GM23338 (cell line): ENCODE data around the gene CLDN8. TPM values are rescaled to one million over a fixed set of nuclear protein-coding genes. Genes with fewer than 3 reads are reported as not detected.

Experiments
- ATAC-seq: fragments of 200-7000 bp; cut with Tn5 transposase; 3 replicates; pipeline ENCODE4 v1.9.1; 2020
- DNase-seq: peaks from one replicate; pipeline ENCODE4 v3.0.0-alpha.2; 2015; ENCODE audit warnings: low spot score
- H2AFZ ChIP-seq: fragments of 200-600 bp; sonication (generic); 2 replicates; pipeline ENCODE4 v1.8.0; 2016; ENCODE audit warnings: antibody characterized with exemption, mild to moderate bottlenecking, moderate library complexity
- H3F3A ChIP-seq: fragments of 200-600 bp; sonication (generic); replicated peaks from 2 replicates; pipeline ENCODE4 v1.8.0; 2017; ENCODE audit warnings: antibody characterized with exemption, mixed run types, low read depth
- H3K27ac ChIP-seq: fragments of 200-600 bp; sonication (generic); 2 replicates; pipeline ENCODE4 v1.6.1; 2016; ENCODE audit warnings: low read depth
- H3K27me3 ChIP-seq: fragments of 200-600 bp; sonication (generic); 2 replicates; pipeline ENCODE4 v1.8.0; 2016; ENCODE audit warnings: mild to moderate bottlenecking, mixed run types, moderate library complexity; ENCODE audit not compliant: insufficient read depth
- H3K36me3 ChIP-seq: fragments of 200-600 bp; sonication (generic); 2 replicates; pipeline ENCODE4 v1.8.0; 2016; ENCODE audit warnings: mild to moderate bottlenecking; ENCODE audit not compliant: insufficient read depth
- H3K4me1 ChIP-seq: fragments of 200-600 bp; sonication (generic); 2 replicates; pipeline ENCODE4 v1.8.0; 2016; ENCODE audit warnings: mild to moderate bottlenecking, moderate library complexity; ENCODE audit not compliant: insufficient read depth
- H3K4me2 ChIP-seq: fragments of 200-600 bp; sonication (generic); 2 replicates; pipeline ENCODE4 v1.7.1; 2017; ENCODE audit warnings: mixed run types
- H3K4me3 ChIP-seq: fragments of 200-600 bp; sonication (generic); 2 replicates; pipeline ENCODE4 v1.6.1; 2016; ENCODE audit warnings: mixed run types
- H3K79me2 ChIP-seq: fragments of 200-600 bp; sonication (generic); replicated peaks from 2 replicates; pipeline ENCODE4 v1.8.0; 2017; ENCODE audit warnings: mild to moderate bottlenecking; ENCODE audit not compliant: insufficient read depth
- H3K9me2 ChIP-seq: fragments of 200-600 bp; sonication (generic); 2 replicates; pipeline ENCODE4 v1.8.0; 2017; ENCODE audit not compliant: insufficient read depth
- H4K20me1 ChIP-seq: fragments of 200-600 bp; sonication (generic); replicated peaks from 2 replicates; pipeline ENCODE4 v1.8.0; 2017; ENCODE audit warnings: mild to moderate bottlenecking; ENCODE audit not compliant: insufficient read depth
- H3K27ac Mint-ChIP-seq: 2 replicates; pipeline ENCODE4 v1.8.0; 2020; ENCODE audit warnings: inconsistent platforms, mild to moderate bottlenecking, moderate library complexity, mixed read lengths
- H3K27me3 Mint-ChIP-seq: 3 replicates; pipeline ENCODE4 v1.8.0; 2022; ENCODE audit warnings: low read depth, mild to moderate bottlenecking, moderate library complexity, mixed read lengths, inconsistent platforms; ENCODE audit not compliant: insufficient read depth, poor library complexity
- H3K36me3 Mint-ChIP-seq: 3 replicates; pipeline ENCODE4 v1.8.0; 2021; ENCODE audit warnings: low read depth, mild to moderate bottlenecking, inconsistent platforms, moderate library complexity, mixed read lengths
- H3K4me1 Mint-ChIP-seq: 3 replicates; pipeline ENCODE4 v1.8.0; 2020; ENCODE audit warnings: mild to moderate bottlenecking, inconsistent platforms, mixed read lengths
- H3K4me3 Mint-ChIP-seq: 3 replicates; pipeline ENCODE4 v1.8.0; 2021; ENCODE audit warnings: moderate library complexity, mild to moderate bottlenecking, inconsistent platforms, mixed read lengths
- H3K9me3 Mint-ChIP-seq: 3 replicates; pipeline ENCODE4 v1.8.0; 2020; ENCODE audit warnings: moderate library complexity, mild to moderate bottlenecking, inconsistent platforms, mixed read lengths
- EZH2phosphoT487 ChIP-seq: fragments of 200-600 bp; sonication (generic); IDR thresholded peaks from one replicate; pipeline ENCODE4 v1.8.1; 2018; ENCODE audit warnings: antibody characterized with exemption; ENCODE audit not compliant: unreplicated experiment
- JUNB ChIP-seq: IDR thresholded peaks from one replicate; pipeline ENCODE4 v1.6.1; 2016; ENCODE audit warnings: antibody characterized with exemption; ENCODE audit not compliant: unreplicated experiment
- NANOG ChIP-seq: IDR thresholded peaks from 2 replicates; pipeline ENCODE4 v1.6.1; 2016; ENCODE audit warnings: antibody characterized with exemption, borderline replicate concordance
- POLR2AphosphoS5 ChIP-seq: IDR thresholded peaks from 2 replicates; pipeline ENCODE4 v1.6.1; 2016; ENCODE audit warnings: antibody characterized with exemption, low read depth
- STAT1 ChIP-seq: IDR thresholded peaks from one replicate; pipeline ENCODE4 v1.6.1; 2016; ENCODE audit warnings: antibody characterized with exemption; ENCODE audit not compliant: unreplicated experiment
- ZNF114 ChIP-seq: fragments of 250-450 bp; sonication (Bioruptor Pico); IDR thresholded peaks from 2 replicates; pipeline ENCODE4 v1.5.0; 2020; ENCODE audit warnings: mild to moderate bottlenecking, moderate library complexity
- ZNF331 ChIP-seq: fragments of 250-450 bp; sonication (Bioruptor Pico); IDR thresholded peaks from 2 replicates; pipeline ENCODE4 v1.5.0; 2020; ENCODE audit warnings: low read depth, mild to moderate bottlenecking, moderate library complexity
- ZNF462 ChIP-seq: fragments of 250-450 bp; sonication (Bioruptor Pico); IDR thresholded peaks from 2 replicates; pipeline ENCODE4 v1.5.0; 2020; ENCODE audit warnings: mild to moderate bottlenecking, moderate library complexity
- polyA plus RNA-seq: library from polyadenylated mRNA; unstranded; fragments of >200 nt; fragmentation: Nextera tagmentation; extraction: Ambion mirVana; gene quantifications from 2 replicates; pipeline ENCODE4 v1.2.1, GENCODE V29; 2016
- total RNA-seq: library from RNA; depleted of rRNA; stranded (reverse); fragments of >200 nt; shearing (Covaris generic); gene quantifications from 2 replicates; pipeline ENCODE4 v1.2.3, GENCODE V29; 2014
- TF ChIP-seq, protein P1 (sequence below): IDR thresholded peaks from one replicate; pipeline ENCODE4 v1.6.1; 2018; ENCODE audit warnings: antibody characterized with exemption; ENCODE audit not compliant: unreplicated experiment
- TF ChIP-seq, protein P2 (sequence below): IDR thresholded peaks from 2 replicates; pipeline ENCODE4 v1.6.1; 2016; ENCODE audit warnings: antibody characterized with exemption

Gene CLDN8
- total and polyA plus RNA-seq, 2 experiments from 2014 or later = not detected

DNA sequence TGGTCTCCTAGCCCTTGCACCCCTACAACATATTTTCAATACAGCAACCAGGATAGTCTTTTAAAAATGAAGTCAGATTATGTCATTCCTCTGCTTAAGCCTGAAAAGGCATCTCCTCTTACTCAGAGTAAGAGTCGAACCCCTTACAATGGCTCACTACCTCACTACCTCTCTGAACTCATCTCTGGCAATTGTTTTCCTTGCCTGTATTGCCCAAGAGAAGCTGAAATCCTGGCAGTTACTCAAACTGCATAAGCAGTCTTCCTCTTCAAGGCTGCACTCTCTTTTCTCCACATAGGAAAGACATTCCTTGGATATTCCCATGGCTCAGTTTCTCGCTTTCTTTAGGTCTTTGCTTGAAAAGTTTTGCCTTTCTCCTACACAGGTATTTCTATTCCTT, 22.7 kb downstream of the CLDN8 start (continued):
- TF ChIP-seq, protein P1, sequence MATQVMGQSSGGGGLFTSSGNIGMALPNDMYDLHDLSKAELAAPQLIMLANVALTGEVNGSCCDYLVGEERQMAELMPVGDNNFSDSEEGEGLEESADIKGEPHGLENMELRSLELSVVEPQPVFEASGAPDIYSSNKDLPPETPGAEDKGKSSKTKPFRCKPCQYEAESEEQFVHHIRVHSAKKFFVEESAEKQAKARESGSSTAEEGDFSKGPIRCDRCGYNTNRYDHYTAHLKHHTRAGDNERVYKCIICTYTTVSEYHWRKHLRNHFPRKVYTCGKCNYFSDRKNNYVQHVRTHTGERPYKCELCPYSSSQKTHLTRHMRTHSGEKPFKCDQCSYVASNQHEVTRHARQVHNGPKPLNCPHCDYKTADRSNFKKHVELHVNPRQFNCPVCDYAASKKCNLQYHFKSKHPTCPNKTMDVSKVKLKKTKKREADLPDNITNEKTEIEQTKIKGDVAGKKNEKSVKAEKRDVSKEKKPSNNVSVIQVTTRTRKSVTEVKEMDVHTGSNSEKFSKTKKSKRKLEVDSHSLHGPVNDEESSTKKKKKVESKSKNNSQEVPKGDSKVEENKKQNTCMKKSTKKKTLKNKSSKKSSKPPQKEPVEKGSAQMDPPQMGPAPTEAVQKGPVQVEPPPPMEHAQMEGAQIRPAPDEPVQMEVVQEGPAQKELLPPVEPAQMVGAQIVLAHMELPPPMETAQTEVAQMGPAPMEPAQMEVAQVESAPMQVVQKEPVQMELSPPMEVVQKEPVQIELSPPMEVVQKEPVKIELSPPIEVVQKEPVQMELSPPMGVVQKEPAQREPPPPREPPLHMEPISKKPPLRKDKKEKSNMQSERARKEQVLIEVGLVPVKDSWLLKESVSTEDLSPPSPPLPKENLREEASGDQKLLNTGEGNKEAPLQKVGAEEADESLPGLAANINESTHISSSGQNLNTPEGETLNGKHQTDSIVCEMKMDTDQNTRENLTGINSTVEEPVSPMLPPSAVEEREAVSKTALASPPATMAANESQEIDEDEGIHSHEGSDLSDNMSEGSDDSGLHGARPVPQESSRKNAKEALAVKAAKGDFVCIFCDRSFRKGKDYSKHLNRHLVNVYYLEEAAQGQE = no peak
- TF ChIP-seq POLR2AphosphoS5 = no peak
- no peak for TF ChIP-seq EZH2phosphoT487
- no peak for TF ChIP-seq NANOG

DNA sequence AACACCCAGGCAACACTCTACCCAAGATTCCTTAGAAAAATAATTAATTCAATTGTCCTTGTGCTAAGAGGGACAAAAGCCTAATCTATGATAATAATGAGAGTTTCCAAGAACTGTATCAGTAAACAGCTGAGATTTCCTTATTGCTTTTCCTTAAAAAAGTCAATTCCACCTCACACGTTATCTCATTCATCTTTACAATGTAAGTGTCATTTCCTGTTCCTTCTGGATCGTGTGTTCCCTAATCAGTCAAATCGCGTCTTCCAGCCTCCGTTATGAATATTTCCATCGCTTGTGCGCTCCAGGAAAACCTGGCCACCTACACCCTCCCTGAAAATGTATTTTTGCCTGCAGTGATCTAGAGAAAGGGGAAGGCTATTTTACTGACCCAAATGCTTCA, 25.3 kb downstream of the CLDN8 start:
- Histone ChIP-seq H3K36me3 (no peaks in the 10 kb centered on the region), H4K20me1 (no peaks in the 10 kb centered on the region), H3K4me3 (no peak overlapping the region), H3K27me3 (no peaks in the 10 kb centered on the region), H3K79me2 (no peaks in the 10 kb centered on the region), H3K4me2 (no peak overlapping the region), H3F3A (no peaks in the 10 kb centered on the region), H3K4me1 (no peaks in the 10 kb centered on the region), H3K27ac (no peak overlapping the region), H2AFZ (no peak overlapping the region), H3K9me2 (no peaks in the 10 kb centered on the region)
- Mint-ChIP-seq H3K27ac (no peak overlapping the region), H3K27me3 (no peaks in the 10 kb centered on the region), H3K9me3 (no peaks in the 10 kb centered on the region), H3K36me3 (no peaks in the 10 kb centered on the region), H3K4me3 (no peak overlapping the region), H3K4me1 (no peaks in the 10 kb centered on the region)
- ATAC-seq = no peak
- no peak for DNase-seq
- TF ChIP-seq, protein P2, sequence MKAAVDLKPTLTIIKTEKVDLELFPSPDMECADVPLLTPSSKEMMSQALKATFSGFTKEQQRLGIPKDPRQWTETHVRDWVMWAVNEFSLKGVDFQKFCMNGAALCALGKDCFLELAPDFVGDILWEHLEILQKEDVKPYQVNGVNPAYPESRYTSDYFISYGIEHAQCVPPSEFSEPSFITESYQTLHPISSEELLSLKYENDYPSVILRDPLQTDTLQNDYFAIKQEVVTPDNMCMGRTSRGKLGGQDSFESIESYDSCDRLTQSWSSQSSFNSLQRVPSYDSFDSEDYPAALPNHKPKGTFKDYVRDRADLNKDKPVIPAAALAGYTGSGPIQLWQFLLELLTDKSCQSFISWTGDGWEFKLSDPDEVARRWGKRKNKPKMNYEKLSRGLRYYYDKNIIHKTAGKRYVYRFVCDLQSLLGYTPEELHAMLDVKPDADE = no peak
- TF ChIP-seq STAT1 (no peak), JUNB (no peak), ZNF114 (CRISPR knock-in tag) (no peak), NANOG (no peak), ZNF331 (no peak), ZNF462 (CRISPR knock-in tag) (no peak)
- TF ChIP-seq, protein P1 = no peak
